SKM-1 treated with dmso at 0.1 percent for 144 hours (cell line): ENCODE data around the gene CSTF2.

Source experiments
- DNase-seq: peaks from one replicate; lab custom pipeline; 2025; ENCODE audit not compliant: unreplicated experiment; lab: John Stamatoyannopoulos, UW

Gene CSTF2

GRCh38 chrX:100870527-100870926, 50.3 kb downstream of the CSTF2 start:
- no peak for DNase-seq

GRCh38 chrX:100871594-100872560, 51.7 kb downstream of the CSTF2 start:
- DNase-seq, result no peak

- no peak for DNase-seq
Observed at GRCh38 chrX:100874325-100874724, 54.1 kb downstream of the CSTF2 start, which contains the start of gene NOX1. Gene NOX1 (minus strand): TSS chrX:100874359. CDS start chrX:100874139, 220 bp downstream.

DNA sequence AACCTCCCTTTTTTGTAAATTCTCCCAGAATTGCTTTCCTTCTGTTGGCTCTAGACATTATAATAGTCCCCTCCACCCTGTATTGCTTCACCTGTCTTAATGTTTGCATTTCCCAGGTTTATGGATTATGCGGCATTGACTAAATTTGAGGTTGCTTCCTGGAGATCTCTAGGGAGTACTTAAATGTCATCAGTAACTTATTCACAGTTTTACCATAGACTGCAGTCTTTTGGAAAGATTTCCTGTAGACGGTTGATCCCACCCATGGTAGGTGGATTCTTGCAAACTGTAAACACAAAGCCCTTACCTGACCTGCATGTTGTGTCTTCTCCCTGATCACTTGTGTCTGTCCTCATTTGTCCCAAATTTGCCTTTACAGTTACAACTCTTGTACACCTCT, 60.2 kb downstream of the CSTF2 start:
- no peak for DNase-seq

DNA sequence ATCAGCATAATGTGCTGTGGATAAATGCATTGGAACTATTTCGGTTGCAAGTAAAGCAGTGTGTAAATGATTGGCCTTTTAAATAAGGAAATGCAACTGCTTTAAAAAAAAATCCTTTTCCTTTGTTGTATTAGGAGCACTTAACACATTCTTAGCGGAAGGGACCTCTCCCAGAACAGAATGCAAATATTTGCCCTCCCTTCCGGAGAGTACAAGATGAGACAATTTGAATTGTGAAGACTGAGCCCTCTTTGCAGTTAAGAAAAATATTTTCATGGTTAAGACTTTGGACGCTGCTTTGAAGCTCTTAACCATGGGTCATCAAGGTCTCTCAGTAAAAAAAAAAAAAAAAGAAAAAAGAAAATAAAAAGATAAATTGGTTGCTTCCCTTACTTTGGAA, 63.5 kb downstream of the CSTF2 start:
- DNase-seq, result no peak
